D721Med (cell line): ENCODE measurements around the gene ADGRB3.

Source experiments
- DNase-seq: peaks from one replicate; pipeline ENCODE4 v3.0.0; 2011; ENCODE audit warnings: low spot score; ENCODE audit not compliant: insufficient read length
- FAIRE-seq: peaks from 2 replicates; lab custom pipeline; 2011; peaks lifted over from hg19 to GRCh38; lab: Jason Lieb, UNC
- TF ChIP-seq, protein P1 (sequence below): IDR thresholded peaks from 2 replicates; pipeline ENCODE4 v1.5.1; 2012; ENCODE audit warnings: mild to moderate bottlenecking, control low read depth; ENCODE audit not compliant: insufficient read depth; ENCODE audit errors: missing control alignments

The ADGRB3 gene

DNA sequence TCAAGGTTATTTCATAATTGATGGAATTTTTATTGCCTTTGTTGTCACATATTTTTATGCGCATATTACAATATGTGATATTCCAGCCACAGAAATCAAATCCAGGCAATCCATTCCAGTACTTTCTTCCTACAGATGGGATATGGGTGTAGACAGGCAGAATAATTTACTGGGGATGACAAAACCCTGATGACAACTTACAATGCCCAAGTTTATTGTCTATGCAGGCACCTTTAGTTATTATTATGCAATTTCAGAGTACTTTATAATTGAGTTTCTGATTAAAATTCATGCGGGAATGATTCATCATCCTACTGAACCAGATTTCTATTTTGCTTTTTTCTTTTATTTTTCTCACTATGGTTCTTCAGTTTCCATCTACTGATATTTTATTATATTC is 803.0 kb downstream of the ADGRB3 start:
- TF ChIP-seq, protein P1, sequence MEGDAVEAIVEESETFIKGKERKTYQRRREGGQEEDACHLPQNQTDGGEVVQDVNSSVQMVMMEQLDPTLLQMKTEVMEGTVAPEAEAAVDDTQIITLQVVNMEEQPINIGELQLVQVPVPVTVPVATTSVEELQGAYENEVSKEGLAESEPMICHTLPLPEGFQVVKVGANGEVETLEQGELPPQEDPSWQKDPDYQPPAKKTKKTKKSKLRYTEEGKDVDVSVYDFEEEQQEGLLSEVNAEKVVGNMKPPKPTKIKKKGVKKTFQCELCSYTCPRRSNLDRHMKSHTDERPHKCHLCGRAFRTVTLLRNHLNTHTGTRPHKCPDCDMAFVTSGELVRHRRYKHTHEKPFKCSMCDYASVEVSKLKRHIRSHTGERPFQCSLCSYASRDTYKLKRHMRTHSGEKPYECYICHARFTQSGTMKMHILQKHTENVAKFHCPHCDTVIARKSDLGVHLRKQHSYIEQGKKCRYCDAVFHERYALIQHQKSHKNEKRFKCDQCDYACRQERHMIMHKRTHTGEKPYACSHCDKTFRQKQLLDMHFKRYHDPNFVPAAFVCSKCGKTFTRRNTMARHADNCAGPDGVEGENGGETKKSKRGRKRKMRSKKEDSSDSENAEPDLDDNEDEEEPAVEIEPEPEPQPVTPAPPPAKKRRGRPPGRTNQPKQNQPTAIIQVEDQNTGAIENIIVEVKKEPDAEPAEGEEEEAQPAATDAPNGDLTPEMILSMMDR: no peak
- DNase-seq (no peak), FAIRE-seq (no peak)
